Neural progenitor cell (in vitro differentiated cells): ENCODE results near the gene PPFIBP1.

ENCODE experiments used
- CTCF ChIP-seq: fragments of 200-600 bp; sonication (generic); IDR thresholded peaks from 2 replicates; pipeline ENCODE4 v1.5.1; 2017; ENCODE audit warnings: antibody characterized with exemption, mild to moderate bottlenecking
- EZH2 ChIP-seq: fragments of 200-600 bp; sonication (generic); IDR thresholded peaks from 2 replicates; pipeline ENCODE4 v1.6.1; 2017; ENCODE audit warnings: antibody characterized with exemption, mild to moderate bottlenecking, moderate library complexity
- EZH2phosphoT487 ChIP-seq: fragments of 200-600 bp; sonication (generic); IDR thresholded peaks from 2 replicates; pipeline ENCODE4 v1.6.1; 2017; ENCODE audit warnings: antibody characterized with exemption

- TF ChIP-seq CTCF (no peak), EZH2 (no peak), EZH2phosphoT487 (no peak)
Observed at GRCh38 chr12:27743601-27744000, 219.6 kb downstream of the PPFIBP1 start.
